GM19240 (cell line): ENCODE results near the gene DYRK1A.
"Not testable (repeated sequence)": the region's sequence is repeated elsewhere in the genome, so short reads cannot be mapped to it uniquely, and the experiment has no call there.

ENCODE experiments used
- DNase-seq: peaks from one replicate; pipeline ENCODE4 v3.0.0; 2011; ENCODE audit warnings: low spot score; ENCODE audit not compliant: insufficient read length

DYRK1A gene

GRCh38 chr21:37483776-37484175, 117.2 kb downstream of the DYRK1A start:
- DNase-seq: no peak

GRCh38 chr21:37484535-37485474, 118.2 kb downstream of the DYRK1A start:
- DNase-seq: no peak

GRCh38 chr21:37489553-37489952, 123.0 kb downstream of the DYRK1A start:
- no peak for DNase-seq

GRCh38 chr21:37490084-37490483, 123.5 kb downstream of the DYRK1A start:
- DNase-seq: no peak

- DNase-seq: no peak
These were observed 130.4 kb downstream of the DYRK1A start for GRCh38 chr21:37496972-37497371.

- DNase-seq: no peak
These were observed 132.1 kb downstream of the DYRK1A start for GRCh38 chr21:37498664-37499063.

GRCh38 chr21:37502947-37503346, 136.4 kb downstream of the DYRK1A start:
- DNase-seq: no peak

GRCh38 chr21:37503848-37504467, 137.4 kb downstream of the DYRK1A start:
- no peak for DNase-seq

GRCh38 chr21:37505963-37506362, 139.4 kb downstream of the DYRK1A start:
- no peak for DNase-seq

GRCh38 chr21:37507716-37508115, 141.1 kb downstream of the DYRK1A start:
- no peak for DNase-seq

GRCh38 chr21:37508341-37508740, 141.8 kb downstream of the DYRK1A start:
- DNase-seq: no peak

- no peak for DNase-seq
These were observed 143.3 kb downstream of the DYRK1A start for GRCh38 chr21:37509802-37510393.

GRCh38 chr21:37511848-37512247, 145.3 kb downstream of the DYRK1A start:
- DNase-seq: no peak

GRCh38 chr21:37513383-37513782, 146.8 kb downstream of the DYRK1A start:
- no peak for DNase-seq

GRCh38 chr21:37514038-37514667, 147.6 kb downstream of the DYRK1A start:
- DNase-seq: no peak

- no peak for DNase-seq
These were observed 150.4 kb downstream of the DYRK1A start for GRCh38 chr21:37516998-37517397.

- no peak for DNase-seq
These were observed 154.2 kb downstream of the DYRK1A start for GRCh38 chr21:37520801-37521200.

- no peak for DNase-seq
These were observed 155.1 kb downstream of the DYRK1A start for GRCh38 chr21:37521658-37522057.

GRCh38 chr21:37522641-37523295, 156.2 kb downstream of the DYRK1A start:
- DNase-seq: no peak

- DNase-seq: not testable (repeated sequence)
These were observed 158.4 kb downstream of the DYRK1A start for GRCh38 chr21:37524944-37525343.

- DNase-seq: no peak
These were observed 159.2 kb downstream of the DYRK1A start for GRCh38 chr21:37525810-37526209.
